Karpas-422 (cell line): ENCODE data around the gene DNTT. TPM values are rescaled to one million over a fixed set of nuclear protein-coding genes. Genes with fewer than 3 reads are reported as not detected.
A peak's percentile ranks its signal among the peaks of the same experiment; 100 is the strongest.

Source experiments
- DNase-seq: peaks from one replicate; pipeline ENCODE4 v3.0.0-alpha.2; 2015
- H2AFZ ChIP-seq: fragments of 200-600 bp; sonication (generic); 2 replicates; pipeline ENCODE4 v1.6.1; 2014; ENCODE audit warnings: antibody characterized with exemption, low read length, mixed read lengths
- H3K27ac ChIP-seq: fragments of 200-600 bp; sonication (generic); 2 replicates; pipeline ENCODE4 v1.5.1; 2014; ENCODE audit warnings: mild to moderate bottlenecking, low read length, moderate library complexity
- H3K27me3 ChIP-seq: fragments of 200-600 bp; sonication (generic); 2 replicates; pipeline ENCODE4 v1.6.1; 2014; ENCODE audit warnings: low read length, mixed read lengths
- H3K36me3 ChIP-seq: fragments of 200-600 bp; sonication (generic); 2 replicates; pipeline ENCODE4 v1.6.1; 2014; ENCODE audit warnings: low read length, mixed read lengths; ENCODE audit not compliant: insufficient read depth
- H3K4me1 ChIP-seq: fragments of 200-600 bp; sonication (generic); 2 replicates; pipeline ENCODE4 v1.6.1; 2014; ENCODE audit warnings: mild to moderate bottlenecking, low read length, mixed read lengths
- H3K4me2 ChIP-seq: fragments of 200-600 bp; sonication (generic); 2 replicates; pipeline ENCODE4 v1.6.1; 2014; ENCODE audit warnings: low read length, low read depth, mild to moderate bottlenecking; ENCODE audit not compliant: poor library complexity, severe bottlenecking
- H3K4me3 ChIP-seq: fragments of 200-600 bp; sonication (generic); 2 replicates; pipeline ENCODE4 v1.5.1; 2014; ENCODE audit warnings: mild to moderate bottlenecking, antibody characterized with exemption, low read length, mixed read lengths
- H3K79me2 ChIP-seq: fragments of 200-600 bp; sonication (generic); 2 replicates; pipeline ENCODE4 v1.6.1; 2014; ENCODE audit warnings: mild to moderate bottlenecking, low read length, mixed read lengths
- H3K9ac ChIP-seq: fragments of 200-600 bp; sonication (generic); 2 replicates; pipeline ENCODE4 v1.6.0; 2014; ENCODE audit warnings: low read length
- H3K9me2 ChIP-seq: fragments of 200-600 bp; sonication (generic), shearing (Covaris generic); replicated peaks from 2 replicates; pipeline ENCODE4 v1.6.0; 2014; ENCODE audit warnings: mild to moderate bottlenecking, low read length, moderate library complexity; ENCODE audit not compliant: insufficient read depth
- H3K9me3 ChIP-seq: fragments of 300-700, 200-600 bp; sonication (generic); 2 replicates; pipeline ENCODE4 v1.6.1; 2014; ENCODE audit warnings: low read length, mixed read lengths
- H4K20me1 ChIP-seq: fragments of 200-600 bp; sonication (generic); 2 replicates; pipeline ENCODE4 v1.6.1; 2014; ENCODE audit warnings: mild to moderate bottlenecking, antibody characterized with exemption, low read length, low read depth; ENCODE audit not compliant: insufficient read depth
- total RNA-seq: library from RNA; depleted of rRNA; stranded (reverse); fragments of >200 nt; shearing (Covaris generic); gene quantifications from 2 replicates; pipeline ENCODE4 v1.2.3, GENCODE V29; 2014; ENCODE audit warnings: low replicate concordance

DNTT gene
- total RNA-seq, 1 experiment from 2014 or later = not detected

- Histone ChIP-seq H4K20me1 (no peaks in the 10 kb centered on the region), H3K4me3 (no peak overlapping the region), H3K4me1 (peaks cover 49% of the 10 kb centered on the region), H2AFZ (no peak overlapping the region), H3K9me3 (no peaks in the 10 kb centered on the region), H3K36me3 (no peaks in the 10 kb centered on the region), H3K79me2 (no peaks in the 10 kb centered on the region), H3K27ac (peak overlapping the region; percentile 30; the same call in 1 of the 2 replicates), H3K4me2 (no peak overlapping the region), H3K27me3 (no peaks in the 10 kb centered on the region), H3K9ac (no peak overlapping the region), H3K9me2 (no peaks in the 10 kb centered on the region)
- no peak for DNase-seq
These were observed 22.7 kb upstream of the DNTT start for GRCh38 chr10:96281444-96282029.

DNA sequence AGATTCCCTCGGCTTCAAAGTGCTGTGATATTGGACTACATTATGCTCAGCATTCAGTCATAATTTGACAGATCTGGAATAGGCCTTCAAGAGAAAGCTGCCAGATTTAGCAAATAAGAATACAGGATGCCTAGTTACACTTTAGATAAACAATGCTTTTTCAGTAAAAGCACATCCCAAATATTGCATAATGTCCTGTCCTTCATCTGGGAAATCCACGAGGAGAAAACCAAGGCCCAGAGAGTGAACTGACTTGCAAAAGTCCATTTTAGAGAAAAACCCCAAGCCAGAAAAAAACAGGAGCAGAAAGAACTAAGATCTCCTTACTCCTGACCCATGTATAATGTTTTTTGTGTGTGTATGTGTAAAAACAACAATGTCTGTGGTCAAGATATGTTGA is 20.9 kb upstream of the DNTT start:
- Histone ChIP-seq H3K9ac (no peak overlapping the region), H3K4me2 (no peak overlapping the region), H2AFZ (peak overlapping the region; percentile 31; the same call in 1 of the 2 replicates), H3K9me3 (no peaks in the 10 kb centered on the region), H3K9me2 (no peaks in the 10 kb centered on the region), H3K27ac (0 out of 2 replicates have a peak overlapping the region, but pooled peaks have one; percentile 8), H3K4me1 (peaks cover 59% of the 10 kb centered on the region), H4K20me1 (no peaks in the 10 kb centered on the region), H3K27me3 (no peaks in the 10 kb centered on the region), H3K4me3 (no peak overlapping the region), H3K36me3 (no peaks in the 10 kb centered on the region), H3K79me2 (no peaks in the 10 kb centered on the region)
- no peak for DNase-seq

DNA sequence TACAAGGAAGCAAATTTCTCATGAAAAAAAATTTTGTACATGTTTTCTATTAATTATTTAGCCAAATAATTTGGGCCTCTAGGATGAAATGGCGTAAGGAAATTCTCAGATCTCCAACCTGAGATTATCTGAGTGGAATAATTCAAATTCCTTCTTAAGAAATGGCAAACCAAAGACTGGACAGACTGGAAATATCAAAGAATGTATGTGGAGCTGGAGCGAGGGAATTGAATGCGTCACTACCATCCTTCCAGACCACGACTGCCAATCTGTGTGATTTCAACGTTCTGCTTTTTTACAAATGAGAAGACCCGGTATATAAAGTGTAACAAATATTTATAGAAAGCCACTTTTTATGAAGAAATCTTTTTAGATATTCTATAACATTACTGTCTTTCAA is 20.5 kb upstream of the DNTT start:
- H3K27me3 ChIP-seq = no peaks in the 10 kb centered on the region
- H3K9ac ChIP-seq = no peak overlapping the region
- no peaks in the 10 kb centered on the region for H3K9me2 ChIP-seq
- no peaks in the 10 kb centered on the region for H4K20me1 ChIP-seq
- peaks cover 59% of the 10 kb centered on the region for H3K4me1 ChIP-seq
- DNase-seq = no peak
- no peaks in the 10 kb centered on the region for H3K9me3 ChIP-seq
- no peak overlapping the region for H3K4me2 ChIP-seq
- no peaks in the 10 kb centered on the region for H3K36me3 ChIP-seq
- no peak overlapping the region for H3K4me3 ChIP-seq
- no peak overlapping the region for H3K27ac ChIP-seq
- H3K79me2 ChIP-seq = no peaks in the 10 kb centered on the region
- H2AFZ ChIP-seq = no peak overlapping the region

- no peak for DNase-seq
- Histone ChIP-seq H2AFZ (no peak overlapping the region), H3K4me3 (no peak overlapping the region), H3K36me3 (no peaks in the 10 kb centered on the region), H3K9me2 (no peaks in the 10 kb centered on the region), H3K4me2 (no peak overlapping the region), H3K9me3 (no peaks in the 10 kb centered on the region), H3K27ac (peak overlapping the region; percentile 100), H3K4me1 (peaks cover 59% of the 10 kb centered on the region), H3K27me3 (no peaks in the 10 kb centered on the region), H4K20me1 (no peaks in the 10 kb centered on the region), H3K9ac (no peak overlapping the region), H3K79me2 (no peaks in the 10 kb centered on the region)
These were observed 18.9 kb upstream of the DNTT start for GRCh38 chr10:96285331-96285752.

DNA sequence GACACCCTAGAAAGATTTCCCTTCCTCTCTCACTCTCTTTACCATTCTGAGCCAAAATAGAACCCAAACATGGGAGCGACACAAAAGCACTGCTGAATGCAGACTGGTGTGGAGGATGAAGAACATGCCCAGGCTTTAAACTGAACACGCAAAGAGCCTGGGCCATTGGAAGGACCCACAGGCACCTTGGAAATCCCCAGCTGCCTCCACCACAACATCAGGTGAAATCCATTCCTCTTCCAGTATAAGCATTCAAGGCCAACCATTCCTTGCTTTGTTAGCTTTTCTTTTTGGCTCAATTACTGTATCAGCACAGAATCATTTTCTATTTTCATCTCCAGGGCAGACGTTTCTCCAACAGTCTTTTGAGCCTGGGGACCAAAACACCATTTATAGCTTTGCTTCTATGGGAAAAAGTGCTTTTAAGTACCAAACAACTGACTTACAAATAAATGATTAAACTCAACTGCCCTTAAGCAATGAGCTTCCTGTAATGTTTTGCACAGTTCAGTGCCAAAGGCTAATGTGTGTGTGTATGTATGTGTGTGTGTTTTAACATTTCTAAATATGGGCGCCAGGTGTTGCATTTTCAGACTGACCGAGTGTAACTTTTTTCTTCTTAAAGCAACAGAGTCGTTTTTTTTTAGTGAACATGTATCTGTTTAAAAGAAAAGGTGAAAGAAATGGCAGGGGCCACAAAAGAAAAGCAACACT is 16.7 kb upstream of the DNTT start:
- Histone ChIP-seq H3K36me3 (no peaks in the 10 kb centered on the region), H3K4me1 (peaks cover 75% of the 10 kb centered on the region), H3K79me2 (no peaks in the 10 kb centered on the region), H3K9me3 (no peaks in the 10 kb centered on the region), H3K4me2 (peak overlapping the region; percentile 78), H3K4me3 (peak overlapping the region; percentile 54), H3K9ac (peak overlapping the region; percentile 75), H3K27me3 (no peaks in the 10 kb centered on the region), H4K20me1 (no peaks in the 10 kb centered on the region), H2AFZ (no peak overlapping the region), H3K27ac (peak overlapping the region; percentile 100), H3K9me2 (no peaks in the 10 kb centered on the region)
- DNase-seq = peak; percentile 89

DNA sequence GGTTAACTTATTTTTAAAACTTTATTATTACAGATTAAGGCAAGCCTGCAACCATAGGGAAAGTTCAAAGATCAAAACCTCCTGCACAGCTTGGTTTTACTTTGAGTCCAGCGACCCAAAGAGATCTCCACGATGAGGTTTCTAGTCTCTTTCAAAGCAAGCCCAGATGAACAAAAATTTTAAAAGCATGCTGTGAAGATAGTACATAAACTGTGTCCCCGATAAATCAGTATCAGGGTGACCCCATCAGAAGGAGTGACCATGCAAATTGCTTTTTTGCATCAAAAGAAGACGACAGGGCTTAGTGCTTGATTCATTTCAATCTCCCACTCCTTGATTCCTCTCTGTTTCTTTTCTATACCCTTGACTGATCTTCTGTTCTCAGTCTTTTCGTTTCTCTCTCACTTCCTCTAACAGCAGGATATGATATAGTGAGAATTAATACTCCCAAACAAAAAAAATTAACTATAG is 16.0 kb upstream of the DNTT start:
- Histone ChIP-seq H3K9me2 (no peaks in the 10 kb centered on the region), H3K4me3 (peak overlapping the region; percentile 51; the same call in 1 of the 2 replicates), H3K27me3 (no peaks in the 10 kb centered on the region), H3K4me1 (peaks cover 82% of the 10 kb centered on the region), H2AFZ (no peak overlapping the region), H3K36me3 (no peaks in the 10 kb centered on the region), H3K9ac (peak overlapping the region; percentile 75), H3K9me3 (no peaks in the 10 kb centered on the region), H3K27ac (peak overlapping the region; percentile 100), H3K79me2 (no peaks in the 10 kb centered on the region), H4K20me1 (no peaks in the 10 kb centered on the region), H3K4me2 (peak overlapping the region; percentile 78)
- peak; percentile 84 for DNase-seq

DNA sequence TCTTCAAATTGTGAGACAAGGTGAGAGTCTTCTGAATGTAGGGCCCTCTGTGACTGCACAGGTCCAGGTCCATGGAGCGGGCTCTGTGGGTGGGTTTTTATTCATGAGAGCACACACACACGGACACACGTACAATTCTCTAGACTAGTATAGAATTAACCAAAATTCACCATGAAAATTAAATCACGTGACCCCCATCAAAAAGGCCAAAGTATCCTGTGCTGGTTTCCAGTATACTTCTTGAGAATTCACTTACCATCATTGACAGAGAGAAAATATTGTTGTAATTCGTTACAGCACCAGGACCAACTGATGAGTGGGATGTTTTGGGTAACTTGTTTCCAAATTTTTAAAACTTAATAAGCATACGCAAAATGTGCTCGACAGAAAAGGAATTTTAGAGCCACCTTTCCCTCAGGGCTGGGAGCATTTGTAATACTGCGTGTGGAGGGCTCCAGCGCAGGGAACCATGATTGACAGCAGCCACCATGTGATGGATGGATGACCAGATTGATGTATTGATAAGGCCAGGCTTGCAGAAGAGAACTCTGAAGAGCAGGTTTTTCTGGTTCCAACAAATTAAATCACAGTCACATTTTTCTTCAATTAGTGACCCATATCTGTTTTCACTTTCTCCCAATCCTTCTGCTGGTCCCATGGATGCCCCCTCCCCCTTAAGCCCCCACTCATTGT is 14.9 kb upstream of the DNTT start:
- Histone ChIP-seq H3K36me3 (no peaks in the 10 kb centered on the region), H3K9me3 (no peaks in the 10 kb centered on the region), H3K4me3 (no peak overlapping the region), H3K79me2 (no peaks in the 10 kb centered on the region), H3K9ac (peak overlapping the region; percentile 75), H3K4me1 (peaks cover 88% of the 10 kb centered on the region), H3K27me3 (no peaks in the 10 kb centered on the region), H4K20me1 (no peaks in the 10 kb centered on the region), H2AFZ (no peak overlapping the region; the same call in 1 of the 2 replicates), H3K4me2 (peak overlapping the region; percentile 78), H3K27ac (peak overlapping the region; percentile 100), H3K9me2 (no peaks in the 10 kb centered on the region)
- DNase-seq = peak; percentile 50
